Thyroid gland (tissue), 4 donors: Measurements from ENCODE around the gene CDH4. TPM values are rescaled to one million over a fixed set of nuclear protein-coding genes. Genes with fewer than 3 reads are reported as not detected.

Experiments
- DNase-seq, 2 donors: peaks; one replicate each; pipeline ENCODE4 v3.0.0-alpha.2; 2019
- H3K27ac ChIP-seq, 3 donors: fragments of 200-600 bp; sonication (generic); 1 replicate in 2 of 3; 2 replicates in 1 of 3; pipeline ENCODE4 v1.5.1; 2016 to 2019; ENCODE audit warnings: mild to moderate bottlenecking in 1 of 3, moderate library complexity in 1 of 3
- H3K27me3 ChIP-seq: fragments of 200-600 bp; sonication (generic); one replicate; pipeline ENCODE4 v1.5.1; 2019
- H3K36me3 ChIP-seq, 2 donors: fragments of 200-600 bp; sonication (generic); one replicate each; pipeline ENCODE4 v1.5.1; 2016 to 2019
- H3K4me1 ChIP-seq, 2 donors: fragments of 200-600 bp; sonication (generic); one replicate each; pipeline ENCODE4 v1.5.1; 2017 to 2019
- H3K4me3 ChIP-seq, 3 donors: fragments of 200-600 bp; sonication (generic); replicated peaks in 1 of 3; 1 replicate in 2 of 3; 2 replicates in 1 of 3; pipeline ENCODE4 v1.5.1; 2016; ENCODE audit warnings: mild to moderate bottlenecking in 1 of 3
- H3K9me3 ChIP-seq: fragments of 200-600 bp; sonication (generic); one replicate; pipeline ENCODE4 v1.5.1; 2017
- POLR2A ChIP-seq, 2 donors: fragments of 450-650 bp; IDR thresholded peaks; one replicate each; pipeline ENCODE4 v1.6.1; 2017; ENCODE audit warnings: antibody characterized with exemption in 2 of 2, mild to moderate bottlenecking in 2 of 2, moderate library complexity in 1 of 2
- WGBS, 2 donors: methylation state at CpG; one replicate each; pipeline ENCODE4 v1.1.5; 2017; 5-methylcytosine and 5-hydroxymethylcytosine counted together
- intact Hi-C: fragments of 100-400 bp; cut with DNase I; formaldehyde crosslinking; loops from one replicate; pipeline ENCODE4 v1.15.1; 2023
- total RNA-seq, 4 donors: library from RNA; depleted of rRNA; stranded (reverse); fragments of >200 nt; gene quantifications; one replicate each; pipeline ENCODE4 v1.2.3, GENCODE V29; 2016
- TF ChIP-seq, protein P1 (sequence below), 6 experiments: fragments of 200-600 bp in 3 of 6; fragments of 450-650 bp in 3 of 6; sonication (generic) in 3 of 6; IDR thresholded peaks; one replicate each; pipeline ENCODE4 v1.5.1; 2016 to 2019; ENCODE audit warnings: antibody characterized with exemption in 6 of 6, mild to moderate bottlenecking in 2 of 6, inconsistent platforms in 1 of 6, moderate library complexity in 1 of 6

Gene CDH4
- total RNA-seq, 4 donors from 2014 or later = 0.22 to 0.29 (median 0.29) TPM; not detected in 1

GRCh38 chr20:61927826-61928541 lies 675.9 kb downstream of the CDH4 start:
- intact Hi-C loops = no loop called here
- no peaks in the 10 kb centered on the region for H3K27me3 ChIP-seq
- no peaks in the 10 kb centered on the region for H3K36me3 ChIP-seq
- no peaks in the 10 kb centered on the region for H3K4me1 ChIP-seq
- no peak for TF ChIP-seq POLR2A (IDR thresholded peaks at IDR 0.05)
- TF ChIP-seq, protein P1, sequence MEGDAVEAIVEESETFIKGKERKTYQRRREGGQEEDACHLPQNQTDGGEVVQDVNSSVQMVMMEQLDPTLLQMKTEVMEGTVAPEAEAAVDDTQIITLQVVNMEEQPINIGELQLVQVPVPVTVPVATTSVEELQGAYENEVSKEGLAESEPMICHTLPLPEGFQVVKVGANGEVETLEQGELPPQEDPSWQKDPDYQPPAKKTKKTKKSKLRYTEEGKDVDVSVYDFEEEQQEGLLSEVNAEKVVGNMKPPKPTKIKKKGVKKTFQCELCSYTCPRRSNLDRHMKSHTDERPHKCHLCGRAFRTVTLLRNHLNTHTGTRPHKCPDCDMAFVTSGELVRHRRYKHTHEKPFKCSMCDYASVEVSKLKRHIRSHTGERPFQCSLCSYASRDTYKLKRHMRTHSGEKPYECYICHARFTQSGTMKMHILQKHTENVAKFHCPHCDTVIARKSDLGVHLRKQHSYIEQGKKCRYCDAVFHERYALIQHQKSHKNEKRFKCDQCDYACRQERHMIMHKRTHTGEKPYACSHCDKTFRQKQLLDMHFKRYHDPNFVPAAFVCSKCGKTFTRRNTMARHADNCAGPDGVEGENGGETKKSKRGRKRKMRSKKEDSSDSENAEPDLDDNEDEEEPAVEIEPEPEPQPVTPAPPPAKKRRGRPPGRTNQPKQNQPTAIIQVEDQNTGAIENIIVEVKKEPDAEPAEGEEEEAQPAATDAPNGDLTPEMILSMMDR (IDR thresholded peaks at IDR 0.05) = no peak
- no peak overlapping the region for H3K4me3 ChIP-seq
- H3K27ac ChIP-seq = no peak overlapping the region
- no peaks in the 10 kb centered on the region for H3K9me3 ChIP-seq
- WGBS, 2 donors = 92 to 94% methylated on average over 24 to 30 of the region's 43 CpGs
- DNase-seq = no peak

GRCh38 chr20:61929561-61929960 lies 677.5 kb downstream of the CDH4 start:
- no peaks in the 10 kb centered on the region for H3K9me3 ChIP-seq
- H3K36me3 ChIP-seq = no peaks in the 10 kb centered on the region
- intact Hi-C loops = no loop called here
- no peak overlapping the region for H3K27ac ChIP-seq
- H3K4me3 ChIP-seq = no peak overlapping the region
- no peaks in the 10 kb centered on the region for H3K27me3 ChIP-seq
- DNase-seq = no peak
- H3K4me1 ChIP-seq = no peaks in the 10 kb centered on the region
- no peak for TF ChIP-seq POLR2A (IDR thresholded peaks at IDR 0.05)
- 94 to 97% methylated on average over 12 of the region's 12 CpGs for WGBS, 2 donors

DNA sequence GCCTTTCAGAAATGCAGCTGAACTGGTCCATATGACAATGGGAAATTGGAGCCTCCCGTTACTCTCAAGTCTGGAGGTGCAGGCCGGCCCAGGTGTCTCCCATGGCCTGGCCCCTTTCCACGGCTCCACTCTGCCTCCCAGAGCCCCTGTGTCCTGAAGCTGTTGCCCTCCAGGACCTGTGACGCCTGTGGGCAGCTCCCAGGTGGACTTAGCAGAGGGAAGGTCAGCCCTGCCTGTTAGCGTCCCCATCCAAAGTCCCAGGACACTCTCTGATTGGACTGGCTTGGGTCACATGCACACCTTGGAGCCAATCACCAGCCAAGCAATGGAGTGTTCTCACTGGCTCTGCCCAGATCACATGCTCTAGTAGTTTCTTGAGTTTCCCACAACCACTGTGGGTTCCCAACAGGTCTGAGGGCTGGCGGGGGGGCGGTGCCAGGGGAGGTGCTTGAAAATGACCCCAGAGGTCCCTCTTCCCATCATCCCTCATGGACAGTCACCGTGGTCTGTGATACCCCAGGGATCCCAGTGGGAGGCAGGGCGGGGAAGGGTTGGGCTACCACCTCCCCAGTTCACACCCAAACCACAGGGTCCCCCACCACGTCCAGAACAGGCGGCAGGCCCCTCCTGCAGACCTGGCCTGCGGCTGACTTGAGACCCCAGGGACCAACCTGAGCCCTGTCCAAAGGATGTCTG lies 678.1 kb downstream of the CDH4 start:
- DNase-seq = no peak
- H3K36me3 ChIP-seq = no peaks in the 10 kb centered on the region
- no peak overlapping the region for H3K27ac ChIP-seq
- H3K27me3 ChIP-seq = no peaks in the 10 kb centered on the region
- no peaks in the 10 kb centered on the region for H3K9me3 ChIP-seq
- H3K4me1 ChIP-seq = no peaks in the 10 kb centered on the region
- 89 to 90% methylated on average over 9 to 12 of the region's 12 CpGs for WGBS, 2 donors
- no peak overlapping the region for H3K4me3 ChIP-seq
- TF ChIP-seq, protein P1 (IDR thresholded peaks at IDR 0.05) = no peak
- no peak for TF ChIP-seq POLR2A (IDR thresholded peaks at IDR 0.05)
- intact Hi-C loops = no loop called here

- Histone ChIP-seq H3K9me3 (no peaks in the 10 kb centered on the region), H3K27ac (no peak overlapping the region), H3K27me3 (no peaks in the 10 kb centered on the region), H3K36me3 (no peaks in the 10 kb centered on the region), H3K4me1 (no peaks in the 10 kb centered on the region), H3K4me3 (no peak overlapping the region)
- DNase-seq = no peak
- TF ChIP-seq POLR2A (IDR thresholded peaks at IDR 0.05) = no peak
- TF ChIP-seq, protein P1 (IDR thresholded peaks at IDR 0.05) = no peak
- WGBS, 2 donors = 79 to 81% methylated on average over 15 to 24 of the region's 28 CpGs
- intact Hi-C loops = no loop called here
Measured at GRCh38 chr20:61930776-61931475, 678.9 kb downstream of the CDH4 start.

DNA sequence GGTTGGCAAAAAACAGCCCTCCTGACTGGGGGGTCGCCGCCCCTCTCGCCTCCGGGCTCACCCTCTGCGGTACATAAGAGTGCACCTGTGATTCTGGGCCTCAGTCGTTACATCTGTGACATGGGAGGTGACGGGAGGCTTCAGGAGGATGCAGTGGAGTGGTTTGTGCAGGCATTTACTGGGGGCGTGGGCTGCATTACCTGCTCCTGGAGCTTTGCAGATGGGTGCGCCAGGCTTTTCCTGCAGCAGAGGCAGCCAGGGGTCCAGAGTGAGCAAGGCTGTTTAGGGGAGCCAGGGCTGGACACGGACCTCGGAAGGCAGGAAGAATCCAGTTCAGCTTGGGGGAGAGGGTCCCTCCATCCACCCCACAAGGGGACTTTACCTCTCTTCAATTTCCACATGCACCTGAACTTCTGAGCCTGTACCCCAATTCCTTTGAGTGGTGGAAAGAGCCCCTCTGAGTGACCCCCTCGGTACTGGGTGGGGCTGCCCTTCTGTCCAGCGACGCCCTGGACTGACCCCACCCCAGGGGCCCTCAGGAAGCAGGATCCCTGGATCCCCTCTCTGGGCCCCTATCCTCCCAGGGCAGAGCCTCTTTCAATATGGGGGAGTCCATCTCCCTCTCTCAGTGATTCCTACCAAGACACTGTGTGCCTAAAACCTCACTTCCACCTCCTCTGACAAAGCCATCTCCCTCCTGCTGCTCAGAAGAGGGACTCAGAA lies 679.6 kb downstream of the CDH4 start:
- no peak for TF ChIP-seq POLR2A (IDR thresholded peaks at IDR 0.05)
- TF ChIP-seq, protein P1 (IDR thresholded peaks at IDR 0.05) = no peak
- no peak overlapping the region for H3K27ac ChIP-seq
- no peaks in the 10 kb centered on the region for H3K27me3 ChIP-seq
- no peak for DNase-seq
- intact Hi-C loops = no loop called here
- H3K36me3 ChIP-seq = no peaks in the 10 kb centered on the region
- H3K4me1 ChIP-seq = no peaks in the 10 kb centered on the region
- no peaks in the 10 kb centered on the region for H3K9me3 ChIP-seq
- 86 to 89% methylated on average over 12 to 14 of the region's 14 CpGs for WGBS, 2 donors
- no peak overlapping the region for H3K4me3 ChIP-seq
